ENCODE data around the gene ZBTB34.
A peak's percentile ranks its signal among the peaks of the same experiment; 100 is the strongest.

ZBTB34 gene

GRCh38 chr9:126856326-126856877, 4.0 kb upstream of the ZBTB34 start:
- H3K27ac ChIP-seq (ENCODE audit: extremely low read depth, low read depth, low read length): no peak overlapping the region
- no peaks in the 10 kb centered on the region for H3K36me3 ChIP-seq (ENCODE audit: control insufficient read depth in 2 of 2, insufficient read depth in 1 of 2, low read length in 2 of 2)
- TF ChIP-seq PATZ1 (tag by site-specific recombination; IDR thresholded peaks at IDR 0.05) (no peak), PRDM1 (tag by site-specific recombination; IDR thresholded peaks at IDR 0.05) (peak; percentile 97), ZNF280D (tag by site-specific recombination; IDR thresholded peaks at IDR 0.05) (no peak), ZNF2 (tag by site-specific recombination; IDR thresholded peaks at IDR 0.05) (no peak), ZNF629 (tag by site-specific recombination; IDR thresholded peaks at IDR 0.05) (no peak), ZNF792 (tag by site-specific recombination; IDR thresholded peaks at IDR 0.05) (no peak), ZNF513 (tag by site-specific recombination; IDR thresholded peaks at IDR 0.05) (no peak), PRDM10 (tag by site-specific recombination; IDR thresholded peaks at IDR 0.05) (peak; percentile 48), ZNF791 (tag by site-specific recombination; IDR thresholded peaks at IDR 0.05) (no peak)
- H3K4me1 ChIP-seq (ENCODE audit: control insufficient read depth, insufficient read depth, low read length): no peaks in the 10 kb centered on the region
- CTCF ChIA-PET: no interaction called here
- H3K4me3 ChIP-seq (ENCODE audit: low read depth, low read length): no peak overlapping the region
- POLR2A ChIA-PET: no interaction called here
- H3K9me3 ChIP-seq (ENCODE audit: control insufficient read depth, insufficient read depth, low read depth, low read length): no peaks in the 10 kb centered on the region

- H3K9me3 ChIP-seq (ENCODE audit: control insufficient read depth, insufficient read depth, low read depth, low read length): no peaks in the 10 kb centered on the region
- POLR2A ChIA-PET: no interaction called here
- H3K4me1 ChIP-seq (ENCODE audit: control insufficient read depth, insufficient read depth, low read length): peaks cover 3% of the 10 kb centered on the region; the same call in 1 of the 2 replicates
- TF ChIP-seq ZSCAN18 (tag by site-specific recombination; IDR thresholded peaks at IDR 0.05): no peak
- no peak for TF ChIP-seq ZNF138 (tag by site-specific recombination; IDR thresholded peaks at IDR 0.05; ENCODE audit: borderline replicate concordance)
- TF ChIP-seq ZBTB1 (tag by site-specific recombination; IDR thresholded peaks at IDR 0.05): no peak
- no peak for TF ChIP-seq ZNF239 (tag by site-specific recombination; IDR thresholded peaks at IDR 0.05)
- no peak for TF ChIP-seq ZNF132 (tag by site-specific recombination; IDR thresholded peaks at IDR 0.05; ENCODE audit: borderline replicate concordance)
- TF ChIP-seq ZNF513 (tag by site-specific recombination; IDR thresholded peaks at IDR 0.05): no peak
- TF ChIP-seq ZNF510 (tag by site-specific recombination; IDR thresholded peaks at IDR 0.05; ENCODE audit: insufficient replicate concordance): no peak
- no peak for TF ChIP-seq ZNF292 (tag by site-specific recombination; IDR thresholded peaks at IDR 0.05; ENCODE audit: borderline replicate concordance, low read depth)
- peak; percentile 90 for TF ChIP-seq SCRT2 (tag by site-specific recombination; IDR thresholded peaks at IDR 0.05)
- TF ChIP-seq SALL2 (tag by site-specific recombination; IDR thresholded peaks at IDR 0.05; ENCODE audit: borderline replicate concordance): no peak
- no peak for TF ChIP-seq ZBTB17 (tag by site-specific recombination; IDR thresholded peaks at IDR 0.05)
Observed at GRCh38 chr9:126857261-126857960, 3.0 kb upstream of the ZBTB34 start.

More at GRCh38 chr9:126857261-126857960, 3.0 kb upstream of the ZBTB34 start:
- CTCF ChIA-PET: interaction anchor here (0.6 kb wide), 1 partner anchor 101 kb away, joined by 3 read pairs; no protein-coding TSS in a partner anchor
- H3K4me3 ChIP-seq (ENCODE audit: low read depth, low read length): no peak overlapping the region
- H3K36me3 ChIP-seq (ENCODE audit: control insufficient read depth in 2 of 2, insufficient read depth in 1 of 2, low read length in 2 of 2): no peaks in the 10 kb centered on the region
- H3K27ac ChIP-seq (ENCODE audit: extremely low read depth, low read depth, low read length): no peak overlapping the region

Data from HEK293 (cell line).